Measurements from ENCODE around the gene KLHL41.
A peak's percentile ranks its signal among the peaks of the same experiment; 100 is the strongest.
"Not testable (repeated sequence)": the region's sequence is repeated elsewhere in the genome, so short reads cannot be mapped to it uniquely, and the experiment has no call there.

The KLHL41 gene

GRCh38 chr2:169510496-169510895 is 994 bp downstream of the KLHL41 start:
- no peak for DNase-seq

GRCh38 chr2:169511818-169512217 is 2.3 kb downstream of the KLHL41 start:
- DNase-seq = no peak

- DNase-seq = no peak
These were observed 3.0 kb downstream of the KLHL41 start for GRCh38 chr2:169512525-169512924.

- DNase-seq = no peak
These were observed 3.6 kb downstream of the KLHL41 start for GRCh38 chr2:169513094-169513493.

- DNase-seq = no peak
These were observed 4.4 kb downstream of the KLHL41 start for GRCh38 chr2:169513926-169514325.

GRCh38 chr2:169514758-169515157 is 5.3 kb downstream of the KLHL41 start:
- DNase-seq = not testable (repeated sequence)

- DNase-seq = not testable (repeated sequence)
These were observed 7.0 kb downstream of the KLHL41 start for GRCh38 chr2:169516488-169516995.

GRCh38 chr2:169520896-169521295 is 11.4 kb downstream of the KLHL41 start:
- no peak for DNase-seq

- no peak for DNase-seq
These were observed 14.2 kb downstream of the KLHL41 start for GRCh38 chr2:169523681-169524080.

- DNase-seq = no peak
These were observed 15.9 kb downstream of the KLHL41 start for GRCh38 chr2:169525434-169525833.

- DNase-seq = no peak
These were observed 16.9 kb downstream of the KLHL41 start for GRCh38 chr2:169526451-169526850.

GRCh38 chr2:169528271-169528701 is 18.8 kb downstream of the KLHL41 start:
- DNase-seq = peak; percentile 88

- DNase-seq = not testable (repeated sequence)
These were observed 30.0 kb downstream of the KLHL41 start for GRCh38 chr2:169539460-169539859.

GRCh38 chr2:169540146-169540545 is 30.6 kb downstream of the KLHL41 start:
- DNase-seq = peak; percentile 75

- no peak for DNase-seq
These were observed 32.9 kb downstream of the KLHL41 start for GRCh38 chr2:169542433-169542832.

- no peak for DNase-seq
These were observed 37.3 kb downstream of the KLHL41 start for GRCh38 chr2:169546756-169547155.

- DNase-seq = peak; percentile 36
These were observed 51.9 kb downstream of the KLHL41 start for GRCh38 chr2:169561364-169561763.

- not testable (repeated sequence) for DNase-seq
These were observed 52.6 kb downstream of the KLHL41 start for GRCh38 chr2:169562084-169562483.

- DNase-seq = peak; percentile 20
These were observed 53.0 kb downstream of the KLHL41 start for GRCh38 chr2:169562519-169562918.

- DNase-seq = no peak
These were observed 56.2 kb downstream of the KLHL41 start for GRCh38 chr2:169565686-169566085.

- DNase-seq = no peak
These were observed 60.4 kb downstream of the KLHL41 start for GRCh38 chr2:169569948-169570347.

GRCh38 chr2:169570752-169571151 is 61.2 kb downstream of the KLHL41 start:
- DNase-seq = not testable (repeated sequence)

GRCh38 chr2:169571571-169571970 is 62.1 kb downstream of the KLHL41 start:
- DNase-seq = no peak

- no peak for DNase-seq
These were observed 62.7 kb downstream of the KLHL41 start for GRCh38 chr2:169572189-169572588.

GRCh38 chr2:169572821-169573159 is 63.3 kb downstream of the KLHL41 start:
- no peak for DNase-seq

Measured in hematopoietic multipotent progenitor cell treated with erythropoietin and hydrocortisone succinate and interleukin-3 and kit ligand, for 4 days (in vitro differentiated cells).